ENCODE measurements around the gene RBBP8. TPM values are rescaled to one million over a fixed set of nuclear protein-coding genes. Genes with fewer than 3 reads are reported as not detected.

RBBP8 gene
- total RNA-seq, 2 experiments from 2014 or later: 1.2 to 2.5 TPM

GRCh38 chr18:23049698-23050373 is 116.7 kb downstream of the RBBP8 start:
- Histone ChIP-seq H3K36me3 (ENCODE audit: insufficient read depth, low read length) (no peaks in the 10 kb centered on the region), H3K27ac (ENCODE audit: low read depth in 1 of 2, low read length in 2 of 2) (no peak overlapping the region), H3K9me3 (ENCODE audit: control insufficient read depth in 1 of 2, insufficient read depth in 1 of 2, low read length in 2 of 2) (no peaks in the 10 kb centered on the region), H3K27me3 (ENCODE audit: control insufficient read depth in 1 of 2, insufficient read depth in 2 of 2, low read length in 2 of 2) (no peaks in the 10 kb centered on the region), H3K4me3 (ENCODE audit: low read length) (no peak overlapping the region), H3K4me1 (ENCODE audit: insufficient read depth, low read length) (peaks cover 25% of the 10 kb centered on the region)
- Mint-ChIP-seq H3K27me3 (no peaks in the 10 kb centered on the region), H3K36me3 (ENCODE audit: low read depth) (no peaks in the 10 kb centered on the region), H3K27ac (peak overlapping the region; percentile 18), H3K4me1 (ENCODE audit: low read depth) (peaks cover 22% of the 10 kb centered on the region), H3K9me3 (no peaks in the 10 kb centered on the region), H3K4me3 (peak overlapping the region; percentile 2)
- intact Hi-C loops (cut with DNase I, micrococcal nuclease): no loop called here
- DNase-seq (peak in 4 of 14 experiments; percentile 16 to 70 (median 50)), ATAC-seq (ENCODE audit: poor library complexity) (peak; percentile 94)
- TF ChIP-seq, protein P1, sequence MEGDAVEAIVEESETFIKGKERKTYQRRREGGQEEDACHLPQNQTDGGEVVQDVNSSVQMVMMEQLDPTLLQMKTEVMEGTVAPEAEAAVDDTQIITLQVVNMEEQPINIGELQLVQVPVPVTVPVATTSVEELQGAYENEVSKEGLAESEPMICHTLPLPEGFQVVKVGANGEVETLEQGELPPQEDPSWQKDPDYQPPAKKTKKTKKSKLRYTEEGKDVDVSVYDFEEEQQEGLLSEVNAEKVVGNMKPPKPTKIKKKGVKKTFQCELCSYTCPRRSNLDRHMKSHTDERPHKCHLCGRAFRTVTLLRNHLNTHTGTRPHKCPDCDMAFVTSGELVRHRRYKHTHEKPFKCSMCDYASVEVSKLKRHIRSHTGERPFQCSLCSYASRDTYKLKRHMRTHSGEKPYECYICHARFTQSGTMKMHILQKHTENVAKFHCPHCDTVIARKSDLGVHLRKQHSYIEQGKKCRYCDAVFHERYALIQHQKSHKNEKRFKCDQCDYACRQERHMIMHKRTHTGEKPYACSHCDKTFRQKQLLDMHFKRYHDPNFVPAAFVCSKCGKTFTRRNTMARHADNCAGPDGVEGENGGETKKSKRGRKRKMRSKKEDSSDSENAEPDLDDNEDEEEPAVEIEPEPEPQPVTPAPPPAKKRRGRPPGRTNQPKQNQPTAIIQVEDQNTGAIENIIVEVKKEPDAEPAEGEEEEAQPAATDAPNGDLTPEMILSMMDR (IDR thresholded peaks at IDR 0.05): no peak
- ChIA-PET CTCF (no interaction called here), POLR2A (interaction anchor here (0.7 to 1.6 kb wide), 3 partner anchors 21 to 85 kb away, joined by 3 to 8 read pairs (median 4); partner anchors contain the start of gene CABLES1)

GRCh38 chr18:23053776-23054457 is 120.8 kb downstream of the RBBP8 start:
- intact Hi-C loops (cut with DNase I, micrococcal nuclease): no loop called here
- no peak for DNase-seq
- peaks cover 25% of the 10 kb centered on the region for H3K4me1 ChIP-seq (ENCODE audit: insufficient read depth, low read length)
- Mint-ChIP-seq H3K36me3 (ENCODE audit: low read depth) (no peaks in the 10 kb centered on the region), H3K4me3 (no peak overlapping the region), H3K4me1 (ENCODE audit: low read depth) (peaks cover 27% of the 10 kb centered on the region), H3K27me3 (no peaks in the 10 kb centered on the region), H3K9me3 (no peaks in the 10 kb centered on the region), H3K27ac (no peak overlapping the region)
- no peaks in the 10 kb centered on the region for H3K27me3 ChIP-seq (ENCODE audit: control insufficient read depth in 1 of 2, insufficient read depth in 2 of 2, low read length in 2 of 2)
- POLR2A ChIA-PET: no interaction called here
- TF ChIP-seq, protein P1 (IDR thresholded peaks at IDR 0.05): no peak
- no peak overlapping the region for H3K27ac ChIP-seq (ENCODE audit: low read depth in 1 of 2, low read length in 2 of 2)
- no peak for ATAC-seq (ENCODE audit: poor library complexity)
- no peak overlapping the region for H3K4me3 ChIP-seq (ENCODE audit: low read length)
- no peaks in the 10 kb centered on the region for H3K9me3 ChIP-seq (ENCODE audit: control insufficient read depth in 1 of 2, insufficient read depth in 1 of 2, low read length in 2 of 2)
- H3K36me3 ChIP-seq (ENCODE audit: insufficient read depth, low read length): no peaks in the 10 kb centered on the region
- CTCF ChIA-PET: no interaction called here

GRCh38 chr18:23054553-23054952 is 121.4 kb downstream of the RBBP8 start:
- no peak overlapping the region for H3K4me3 Mint-ChIP-seq
- TF ChIP-seq, protein P1 (IDR thresholded peaks at IDR 0.05): no peak
- ChIA-PET CTCF (no interaction called here), POLR2A (interaction anchor here (2.4 kb wide), 1 partner anchor 17 kb away, joined by 10 read pairs; no protein-coding TSS in a partner anchor)
- no peaks in the 10 kb centered on the region for H3K36me3 Mint-ChIP-seq (ENCODE audit: low read depth)
- H3K4me1 Mint-ChIP-seq (ENCODE audit: low read depth): peaks cover 23% of the 10 kb centered on the region
- intact Hi-C loops (cut with DNase I, micrococcal nuclease): no loop called here
- no peaks in the 10 kb centered on the region for H3K27me3 ChIP-seq (ENCODE audit: control insufficient read depth in 1 of 2, insufficient read depth in 2 of 2, low read length in 2 of 2)
- peaks cover 18% of the 10 kb centered on the region for H3K4me1 ChIP-seq (ENCODE audit: insufficient read depth, low read length)
- no peak for ATAC-seq (ENCODE audit: poor library complexity)
- no peaks in the 10 kb centered on the region for H3K27me3 Mint-ChIP-seq
- H3K27ac ChIP-seq (ENCODE audit: low read depth in 1 of 2, low read length in 2 of 2): no peak overlapping the region
- H3K27ac Mint-ChIP-seq: no peak overlapping the region
- no peak overlapping the region for H3K4me3 ChIP-seq (ENCODE audit: low read length)
- no peaks in the 10 kb centered on the region for H3K36me3 ChIP-seq (ENCODE audit: insufficient read depth, low read length)
- no peaks in the 10 kb centered on the region for H3K9me3 ChIP-seq (ENCODE audit: control insufficient read depth in 1 of 2, insufficient read depth in 1 of 2, low read length in 2 of 2)
- no peaks in the 10 kb centered on the region for H3K9me3 Mint-ChIP-seq
- DNase-seq: no peak

Measured in CD4-positive, alpha-beta T cell (primary cell).